COLO829 (cell line): ENCODE results near the gene KCNIP3.
"Not testable (repeated sequence)": the region's sequence is repeated elsewhere in the genome, so short reads cannot be mapped to it uniquely, and the experiment has no call there.

Experiments
- DNase-seq: peaks from one replicate; pipeline ENCODE4 v3.0.0; 2012; ENCODE audit warnings: low spot score

KCNIP3 gene

GRCh38 chr2:95362486-95362885, 65.3 kb downstream of the KCNIP3 start:
- no peak for DNase-seq

DNA sequence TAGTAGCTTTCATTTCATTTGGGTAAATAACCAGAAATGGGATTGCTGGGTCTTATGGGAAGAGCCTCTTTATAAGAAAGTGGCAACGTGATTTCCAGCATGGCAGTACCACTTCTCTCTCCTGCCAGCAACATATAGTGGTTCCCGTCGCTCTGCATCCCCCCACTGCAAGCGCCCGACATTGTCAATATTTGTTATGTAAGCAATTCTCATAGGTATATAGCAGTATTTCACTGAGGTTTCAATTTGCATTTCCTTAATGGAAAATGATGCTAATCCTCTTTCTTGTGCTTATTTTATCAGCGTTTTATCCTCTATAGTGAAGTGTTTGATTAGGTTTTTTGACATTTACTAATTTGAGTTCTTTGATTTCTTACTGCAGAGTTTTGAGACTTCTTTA, 69.4 kb downstream of the KCNIP3 start:
- DNase-seq: no peak

DNA sequence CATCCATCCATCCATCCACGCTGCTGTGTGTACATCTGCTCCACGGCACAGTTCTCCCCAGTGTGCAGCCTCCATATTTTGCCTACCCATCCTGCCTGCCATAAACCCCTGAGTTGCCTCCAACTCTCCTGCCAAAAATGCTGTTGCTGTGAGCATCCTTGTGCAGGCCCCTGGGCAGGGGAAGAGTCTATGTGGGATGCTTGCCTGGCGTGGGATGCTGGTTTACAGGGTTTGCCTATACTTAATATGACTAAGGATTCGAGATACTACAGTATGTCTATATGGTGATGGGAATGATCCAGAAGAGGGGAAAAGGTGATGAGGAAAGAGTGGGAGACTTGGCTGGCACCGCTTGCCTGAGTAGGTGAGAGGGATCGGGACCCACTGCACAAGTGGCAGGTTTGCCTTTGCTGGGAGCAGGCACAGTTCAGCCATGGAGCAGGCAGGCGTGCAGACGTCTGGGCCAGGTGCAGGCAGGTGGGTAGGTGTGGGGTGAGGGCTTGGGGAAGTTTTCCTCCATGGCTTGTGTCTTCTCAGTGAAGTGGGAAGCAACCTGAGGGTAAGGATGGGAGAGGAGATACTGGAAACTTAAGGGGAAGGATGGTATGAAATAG, 75.2 kb downstream of the KCNIP3 start:
- no peak for DNase-seq

DNA sequence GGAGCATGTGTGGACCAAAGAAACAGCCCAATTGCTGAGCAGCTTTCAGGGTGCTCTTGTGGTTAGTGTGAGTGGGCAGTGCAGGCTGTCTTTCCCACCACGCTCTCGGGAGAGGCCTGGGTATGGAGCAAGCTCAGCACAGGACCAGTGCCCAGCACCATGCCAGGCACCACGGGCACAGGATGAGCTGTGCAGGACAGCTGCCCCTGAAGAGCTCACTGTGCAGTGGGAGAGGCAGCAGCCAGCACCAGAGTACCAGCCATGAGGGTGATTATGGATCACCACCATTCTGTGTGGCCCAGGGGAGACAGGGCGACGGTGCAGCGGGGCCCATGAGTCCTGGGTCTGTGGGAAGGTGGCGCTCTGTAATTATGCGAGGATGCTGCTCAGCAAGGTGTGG, 75.7 kb downstream of the KCNIP3 start:
- no peak for DNase-seq

- no peak for DNase-seq
Observed at GRCh38 chr2:95374029-95374428, 76.9 kb downstream of the KCNIP3 start.

DNA sequence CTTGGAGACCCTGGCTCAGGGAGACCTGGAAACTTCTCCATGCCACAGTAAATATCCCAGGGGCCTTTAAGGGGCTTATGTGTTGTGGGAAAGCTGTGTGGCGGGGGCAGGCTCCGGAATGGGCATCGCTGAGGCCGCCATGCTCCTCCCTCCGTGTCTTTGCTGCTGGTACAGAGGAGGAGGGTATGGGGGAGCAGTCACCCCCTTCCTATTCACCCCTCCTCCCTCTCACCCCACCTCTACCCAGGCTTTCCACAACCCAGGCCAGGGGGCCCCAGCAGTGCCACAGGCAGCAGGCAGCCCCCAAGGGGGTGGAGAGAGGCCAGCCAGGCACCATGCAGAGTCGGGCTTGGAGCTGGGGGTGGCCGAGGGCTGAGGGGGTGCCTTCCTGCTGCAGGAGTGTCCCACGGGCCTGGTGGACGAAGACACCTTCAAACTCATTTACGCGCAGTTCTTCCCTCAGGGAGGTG, 77.3 kb downstream of the KCNIP3 start:
- DNase-seq: no peak

DNA sequence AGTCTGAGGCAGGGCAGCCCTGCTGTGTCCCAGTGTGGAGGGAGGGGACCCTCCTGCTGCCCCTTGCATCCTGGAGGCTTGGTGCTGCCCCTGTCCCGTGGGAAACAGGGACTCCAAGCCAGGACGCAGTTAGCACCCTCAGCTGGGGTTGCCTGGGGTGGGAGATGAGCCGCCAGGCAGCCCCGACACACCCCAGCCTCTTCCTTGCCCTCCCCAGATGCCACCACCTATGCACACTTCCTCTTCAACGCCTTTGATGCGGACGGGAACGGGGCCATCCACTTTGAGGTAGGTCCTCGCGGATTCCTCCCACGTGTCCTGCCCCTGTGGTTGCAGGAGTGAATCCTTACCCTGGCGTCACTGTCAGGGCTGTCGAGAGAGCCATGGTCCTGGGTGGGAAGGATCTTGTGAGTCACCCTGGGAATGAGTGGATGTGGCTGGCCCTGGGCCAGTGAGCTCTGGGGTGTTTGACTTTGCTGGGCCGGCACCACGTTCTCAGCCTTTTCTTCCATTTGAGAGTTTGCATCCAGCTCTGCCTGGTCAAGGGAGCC, 77.8 kb downstream of the KCNIP3 start:
- no peak for DNase-seq

DNA sequence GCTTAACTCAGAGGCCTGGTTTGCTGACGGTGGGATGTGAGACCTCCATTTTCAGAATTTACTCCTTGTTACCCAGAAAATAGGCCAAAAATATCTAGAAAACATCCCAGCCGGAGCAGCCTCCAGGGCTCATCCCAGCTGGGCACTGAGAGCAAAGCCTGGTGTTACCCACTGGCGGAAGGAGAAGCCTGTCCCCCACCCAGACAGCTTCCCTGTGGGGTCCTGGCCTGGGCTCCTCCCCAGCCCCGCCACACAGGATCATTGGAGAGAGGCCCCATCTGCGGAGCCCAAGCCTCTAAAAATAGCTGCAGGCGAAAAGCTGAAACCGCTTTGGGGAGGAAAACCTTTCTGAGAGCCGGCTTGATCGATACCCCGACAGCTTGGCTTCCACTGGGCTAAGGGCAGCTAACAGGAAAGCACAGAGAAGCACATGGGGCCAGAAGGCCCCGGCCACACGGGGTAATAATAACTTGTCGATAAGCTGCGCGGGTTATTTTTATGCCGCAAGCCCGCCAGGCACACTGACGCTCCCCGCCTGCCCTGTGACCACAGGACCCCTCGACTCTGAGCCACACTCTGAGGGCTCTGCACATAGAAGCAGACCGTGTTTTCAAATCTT, 78.5 kb downstream of the KCNIP3 start:
- DNase-seq: no peak

GRCh38 chr2:95376311-95377215, 79.4 kb downstream of the KCNIP3 start:
- no peak for DNase-seq

DNA sequence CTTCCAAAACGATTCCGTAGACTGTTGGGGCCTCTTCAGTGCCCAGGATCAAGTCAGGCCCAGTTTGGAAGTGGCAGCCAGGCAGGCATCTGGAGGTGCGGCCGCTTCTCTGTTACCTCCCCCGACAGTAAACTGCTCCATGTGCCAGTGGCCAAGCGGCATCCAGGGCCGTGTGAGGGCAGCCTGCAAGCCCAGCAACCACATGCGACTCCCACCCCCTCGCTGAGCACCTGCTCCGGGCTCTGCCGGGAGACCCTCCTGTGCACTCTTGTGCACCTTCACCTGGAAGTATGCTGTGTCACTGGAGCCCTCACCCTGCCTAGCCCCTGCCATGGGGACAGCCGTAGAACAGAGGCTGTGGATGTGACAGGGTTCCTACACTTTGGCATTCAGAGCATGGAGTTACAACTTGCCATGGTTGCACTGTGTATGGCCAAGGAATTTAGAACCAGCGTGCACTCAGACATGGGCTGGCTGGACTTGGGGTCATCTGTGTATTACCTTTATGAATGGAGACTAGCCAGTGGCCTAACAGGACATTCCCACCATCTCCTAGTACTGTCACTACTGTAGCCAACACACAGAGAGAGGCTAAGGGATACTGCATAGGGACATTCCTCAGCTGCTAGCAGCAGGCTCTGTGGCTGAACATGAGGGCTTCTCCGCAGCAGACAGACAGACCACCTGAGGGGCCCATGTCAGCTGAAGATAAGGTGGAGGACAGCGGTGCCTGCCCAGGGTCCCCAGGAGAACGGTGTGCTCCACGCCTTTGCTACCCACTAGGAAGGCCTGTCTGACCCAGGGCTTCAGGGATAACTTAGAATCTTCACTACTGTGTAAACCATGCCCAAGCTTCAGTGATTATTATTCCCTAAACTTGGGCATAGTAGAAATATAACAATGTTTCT, 80.3 kb downstream of the KCNIP3 start:
- DNase-seq: no peak

GRCh38 chr2:95378281-95378680, 81.1 kb downstream of the KCNIP3 start:
- not testable (repeated sequence) for DNase-seq

DNA sequence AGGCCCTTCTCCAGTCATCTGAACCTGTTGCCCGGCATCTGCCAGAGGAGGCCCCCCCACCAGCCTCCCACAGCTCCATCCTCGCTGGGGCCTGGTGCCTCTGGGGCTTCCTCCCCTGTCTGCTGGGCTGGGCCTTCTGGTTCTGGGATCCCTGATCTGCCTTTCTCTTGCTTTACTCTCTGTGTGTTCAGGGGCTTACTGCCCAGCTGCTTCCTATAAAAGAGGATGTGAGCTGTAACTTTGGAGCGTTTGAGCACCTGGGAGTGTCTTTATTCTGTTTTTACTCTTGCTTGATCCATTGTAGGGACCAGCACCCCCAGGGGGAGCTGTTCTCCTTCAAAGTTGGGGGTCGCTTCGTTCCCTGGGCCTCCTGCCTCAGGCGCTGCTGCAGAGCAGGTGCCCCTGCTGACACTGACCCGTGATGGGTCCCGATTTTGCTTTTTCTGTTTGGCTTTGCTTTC, 82.3 kb downstream of the KCNIP3 start:
- no peak for DNase-seq

- no peak for DNase-seq
Observed at GRCh38 chr2:95380280-95380679, 83.1 kb downstream of the KCNIP3 start.

DNA sequence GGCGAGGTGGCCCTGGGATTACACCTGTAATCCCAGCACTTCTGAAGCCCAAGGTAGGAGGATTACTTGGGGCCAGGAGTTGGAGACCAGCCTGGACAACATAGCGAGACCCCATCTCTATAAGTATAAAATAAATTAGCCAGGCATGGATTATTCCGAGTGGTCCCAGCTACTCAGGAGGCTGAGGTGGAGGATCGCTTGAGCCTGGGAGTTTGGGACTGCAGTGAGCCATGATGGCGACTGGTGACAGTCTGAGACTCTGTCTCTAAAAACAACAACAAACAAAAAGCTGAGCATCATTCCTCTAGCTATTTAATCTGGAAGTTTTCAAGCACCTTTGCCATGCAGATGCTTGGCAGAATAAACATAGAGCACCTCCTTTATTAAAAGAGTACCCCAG, 83.6 kb downstream of the KCNIP3 start:
- DNase-seq: no peak

GRCh38 chr2:95381212-95382191, 84.4 kb downstream of the KCNIP3 start:
- DNase-seq: no peak

DNA sequence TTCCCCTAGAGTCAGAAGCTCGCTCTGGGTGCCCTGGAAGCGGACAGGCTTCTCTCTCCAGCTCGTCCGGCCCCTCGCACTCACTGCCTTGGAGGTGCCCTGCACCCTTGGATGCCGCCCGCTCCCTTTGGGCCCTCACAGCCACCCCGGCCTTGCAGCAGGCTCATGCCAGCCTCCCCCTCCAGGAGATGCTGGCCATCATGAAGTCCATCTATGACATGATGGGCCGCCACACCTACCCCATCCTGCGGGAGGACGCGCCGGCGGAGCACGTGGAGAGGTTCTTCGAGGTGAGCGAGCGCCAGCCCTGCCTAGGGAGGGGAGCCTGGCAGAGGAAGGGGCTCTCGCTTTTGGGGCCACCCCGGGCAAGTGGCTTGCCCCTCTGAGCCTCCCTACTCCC, 85.0 kb downstream of the KCNIP3 start:
- no peak for DNase-seq

- DNase-seq: no peak
Observed at GRCh38 chr2:95382686-95383634, 85.8 kb downstream of the KCNIP3 start.

DNA sequence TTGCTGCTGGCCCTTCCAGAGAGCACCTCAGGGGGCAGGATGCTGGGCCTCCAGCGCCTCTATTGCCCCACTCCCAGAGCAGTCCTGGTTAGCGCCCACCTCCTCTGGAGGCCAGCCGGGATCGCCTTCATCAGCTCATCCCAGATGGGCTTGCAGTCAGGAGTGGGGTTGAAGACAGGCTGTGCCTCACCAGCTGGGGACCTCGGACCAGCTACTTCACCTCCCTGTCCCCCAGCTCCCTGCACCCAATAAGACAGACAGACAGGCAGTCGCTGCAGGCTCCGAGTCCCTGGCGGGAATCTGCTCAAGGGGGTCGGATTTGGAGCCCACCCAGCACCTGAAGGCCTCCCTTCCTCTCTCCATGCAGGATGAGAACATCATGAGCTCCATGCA, 86.5 kb downstream of the KCNIP3 start:
- no peak for DNase-seq
